ENCODE data around the gene SETBP1.

SETBP1 gene

DNA sequence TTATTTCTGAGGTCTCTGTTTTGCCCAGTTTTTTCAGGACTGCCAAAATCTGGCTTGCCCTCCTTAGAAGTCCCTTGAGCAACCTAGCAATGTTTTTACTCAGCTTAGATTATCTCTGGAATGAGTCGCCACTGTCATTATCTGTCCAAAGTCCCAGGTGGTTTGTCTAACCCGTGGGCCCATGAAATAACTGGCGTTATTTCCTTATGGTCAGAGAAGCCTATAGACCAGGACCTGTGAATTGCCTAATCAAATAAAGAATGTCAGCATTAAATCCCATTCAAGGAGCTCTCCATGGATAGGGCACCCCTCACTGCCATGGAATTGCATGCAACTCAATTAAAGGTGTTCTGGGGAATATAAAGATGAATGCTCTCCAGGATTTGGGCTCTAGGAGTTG is 373.9 kb downstream of the SETBP1 start:
- TF ChIP-seq ZC3H10 (CRISPR knock-in tag; IDR thresholded peaks at IDR 0.05) (no peak), TOX (CRISPR knock-in tag; IDR thresholded peaks at IDR 0.05; ENCODE audit: borderline replicate concordance) (no peak), ZNF8 (CRISPR knock-in tag; IDR thresholded peaks at IDR 0.05) (no peak), GLIS3 (CRISPR knock-in tag; IDR thresholded peaks at IDR 0.05) (no peak), ARNTL (CRISPR knock-in tag; IDR thresholded peaks at IDR 0.05; ENCODE audit: borderline replicate concordance, low read depth) (no peak), ZNF565 (CRISPR knock-in tag; conservative IDR thresholded peaks at IDR 0.05; ENCODE audit: low read depth) (no peak)
- TF ChIP-seq, protein P1, sequence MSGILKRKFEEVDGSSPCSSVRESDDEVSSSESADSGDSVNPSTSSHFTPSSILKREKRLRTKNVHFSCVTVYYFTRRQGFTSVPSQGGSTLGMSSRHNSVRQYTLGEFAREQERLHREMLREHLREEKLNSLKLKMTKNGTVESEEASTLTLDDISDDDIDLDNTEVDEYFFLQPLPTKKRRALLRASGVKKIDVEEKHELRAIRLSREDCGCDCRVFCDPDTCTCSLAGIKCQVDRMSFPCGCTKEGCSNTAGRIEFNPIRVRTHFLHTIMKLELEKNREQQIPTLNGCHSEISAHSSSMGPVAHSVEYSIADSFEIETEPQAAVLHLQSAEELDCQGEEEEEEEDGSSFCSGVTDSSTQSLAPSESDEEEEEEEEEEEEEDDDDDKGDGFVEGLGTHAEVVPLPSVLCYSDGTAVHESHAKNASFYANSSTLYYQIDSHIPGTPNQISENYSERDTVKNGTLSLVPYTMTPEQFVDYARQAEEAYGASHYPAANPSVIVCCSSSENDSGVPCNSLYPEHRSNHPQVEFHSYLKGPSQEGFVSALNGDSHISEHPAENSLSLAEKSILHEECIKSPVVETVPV (CRISPR knock-in tag; IDR thresholded peaks at IDR 0.05): no peak
- TF ChIP-seq, protein P2, sequence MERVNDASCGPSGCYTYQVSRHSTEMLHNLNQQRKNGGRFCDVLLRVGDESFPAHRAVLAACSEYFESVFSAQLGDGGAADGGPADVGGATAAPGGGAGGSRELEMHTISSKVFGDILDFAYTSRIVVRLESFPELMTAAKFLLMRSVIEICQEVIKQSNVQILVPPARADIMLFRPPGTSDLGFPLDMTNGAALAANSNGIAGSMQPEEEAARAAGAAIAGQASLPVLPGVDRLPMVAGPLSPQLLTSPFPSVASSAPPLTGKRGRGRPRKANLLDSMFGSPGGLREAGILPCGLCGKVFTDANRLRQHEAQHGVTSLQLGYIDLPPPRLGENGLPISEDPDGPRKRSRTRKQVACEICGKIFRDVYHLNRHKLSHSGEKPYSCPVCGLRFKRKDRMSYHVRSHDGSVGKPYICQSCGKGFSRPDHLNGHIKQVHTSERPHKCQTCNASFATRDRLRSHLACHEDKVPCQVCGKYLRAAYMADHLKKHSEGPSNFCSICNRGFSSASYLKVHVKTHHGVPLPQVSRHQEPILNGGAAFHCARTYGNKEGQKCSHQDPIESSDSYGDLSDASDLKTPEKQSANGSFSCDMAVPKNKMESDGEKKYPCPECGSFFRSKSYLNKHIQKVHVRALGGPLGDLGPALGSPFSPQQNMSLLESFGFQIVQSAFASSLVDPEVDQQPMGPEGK (CRISPR knock-in tag; IDR thresholded peaks at IDR 0.05; ENCODE audit: borderline replicate concordance): no peak
- no peak for ATAC-seq

DNA sequence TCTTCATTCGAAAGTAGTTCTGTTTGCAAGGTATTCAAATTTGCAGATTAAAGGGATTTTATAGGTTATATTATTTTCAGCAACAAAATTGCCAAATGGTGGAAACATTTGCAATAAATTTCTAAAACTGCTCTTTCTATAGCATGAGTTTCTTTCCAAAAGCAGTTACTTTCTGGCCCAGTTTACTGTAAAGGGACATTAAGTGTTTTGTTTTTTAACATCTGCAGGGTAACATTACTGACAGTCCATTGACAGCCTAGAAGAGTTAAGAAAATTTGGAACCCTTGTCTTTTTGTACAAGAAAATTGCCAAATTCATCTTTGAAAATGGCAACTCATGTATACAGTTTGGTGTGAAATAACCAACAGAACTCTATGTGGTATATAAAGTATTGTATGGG is 375.1 kb downstream of the SETBP1 start:
- no peak for ATAC-seq
- TF ChIP-seq RARB (CRISPR knock-in tag; IDR thresholded peaks at IDR 0.05) (no peak), CSDC2 (CRISPR knock-in tag; IDR thresholded peaks at IDR 0.05) (no peak), POU6F1 (CRISPR knock-in tag; IDR thresholded peaks at IDR 0.05; ENCODE audit: borderline replicate concordance, low read depth) (no peak), SNAI2 (CRISPR knock-in tag; IDR thresholded peaks at IDR 0.05) (no peak), TOX (CRISPR knock-in tag; IDR thresholded peaks at IDR 0.05; ENCODE audit: borderline replicate concordance) (no peak), ZFP3 (CRISPR knock-in tag; IDR thresholded peaks at IDR 0.05) (no peak), ESRRG (CRISPR knock-in tag; IDR thresholded peaks at IDR 0.05) (no peak), BACH2 (CRISPR knock-in tag; IDR thresholded peaks at IDR 0.05; ENCODE audit: borderline replicate concordance) (no peak), TCF4 (CRISPR knock-in tag; IDR thresholded peaks at IDR 0.05; ENCODE audit: borderline replicate concordance) (no peak), ZC3H10 (CRISPR knock-in tag; IDR thresholded peaks at IDR 0.05) (no peak), ZNF565 (CRISPR knock-in tag; conservative IDR thresholded peaks at IDR 0.05; ENCODE audit: low read depth) (no peak), ISL1 (CRISPR knock-in tag; IDR thresholded peaks at IDR 0.05) (no peak), ZNF8 (CRISPR knock-in tag; IDR thresholded peaks at IDR 0.05) (no peak), ARNTL (CRISPR knock-in tag; IDR thresholded peaks at IDR 0.05; ENCODE audit: borderline replicate concordance, low read depth) (no peak), OSR1 (CRISPR knock-in tag; IDR thresholded peaks at IDR 0.05) (no peak)
- TF ChIP-seq, protein P1 (CRISPR knock-in tag; IDR thresholded peaks at IDR 0.05): no peak
- TF ChIP-seq, protein P2 (CRISPR knock-in tag; IDR thresholded peaks at IDR 0.05; ENCODE audit: borderline replicate concordance): no peak
- TF ChIP-seq, protein P3, sequence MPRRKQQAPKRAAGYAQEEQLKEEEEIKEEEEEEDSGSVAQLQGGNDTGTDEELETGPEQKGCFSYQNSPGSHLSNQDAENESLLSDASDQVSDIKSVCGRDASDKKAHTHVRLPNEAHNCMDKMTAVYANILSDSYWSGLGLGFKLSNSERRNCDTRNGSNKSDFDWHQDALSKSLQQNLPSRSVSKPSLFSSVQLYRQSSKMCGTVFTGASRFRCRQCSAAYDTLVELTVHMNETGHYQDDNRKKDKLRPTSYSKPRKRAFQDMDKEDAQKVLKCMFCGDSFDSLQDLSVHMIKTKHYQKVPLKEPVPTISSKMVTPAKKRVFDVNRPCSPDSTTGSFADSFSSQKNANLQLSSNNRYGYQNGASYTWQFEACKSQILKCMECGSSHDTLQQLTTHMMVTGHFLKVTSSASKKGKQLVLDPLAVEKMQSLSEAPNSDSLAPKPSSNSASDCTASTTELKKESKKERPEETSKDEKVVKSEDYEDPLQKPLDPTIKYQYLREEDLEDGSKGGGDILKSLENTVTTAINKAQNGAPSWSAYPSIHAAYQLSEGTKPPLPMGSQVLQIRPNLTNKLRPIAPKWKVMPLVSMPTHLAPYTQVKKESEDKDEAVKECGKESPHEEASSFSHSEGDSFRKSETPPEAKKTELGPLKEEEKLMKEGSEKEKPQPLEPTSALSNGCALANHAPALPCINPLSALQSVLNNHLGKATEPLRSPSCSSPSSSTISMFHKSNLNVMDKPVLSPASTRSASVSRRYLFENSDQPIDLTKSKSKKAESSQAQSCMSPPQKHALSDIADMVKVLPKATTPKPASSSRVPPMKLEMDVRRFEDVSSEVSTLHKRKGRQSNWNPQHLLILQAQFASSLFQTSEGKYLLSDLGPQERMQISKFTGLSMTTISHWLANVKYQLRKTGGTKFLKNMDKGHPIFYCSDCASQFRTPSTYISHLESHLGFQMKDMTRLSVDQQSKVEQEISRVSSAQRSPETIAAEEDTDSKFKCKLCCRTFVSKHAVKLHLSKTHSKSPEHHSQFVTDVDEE (CRISPR knock-in tag; IDR thresholded peaks at IDR 0.05): no peak
- TF ChIP-seq, protein P4, sequence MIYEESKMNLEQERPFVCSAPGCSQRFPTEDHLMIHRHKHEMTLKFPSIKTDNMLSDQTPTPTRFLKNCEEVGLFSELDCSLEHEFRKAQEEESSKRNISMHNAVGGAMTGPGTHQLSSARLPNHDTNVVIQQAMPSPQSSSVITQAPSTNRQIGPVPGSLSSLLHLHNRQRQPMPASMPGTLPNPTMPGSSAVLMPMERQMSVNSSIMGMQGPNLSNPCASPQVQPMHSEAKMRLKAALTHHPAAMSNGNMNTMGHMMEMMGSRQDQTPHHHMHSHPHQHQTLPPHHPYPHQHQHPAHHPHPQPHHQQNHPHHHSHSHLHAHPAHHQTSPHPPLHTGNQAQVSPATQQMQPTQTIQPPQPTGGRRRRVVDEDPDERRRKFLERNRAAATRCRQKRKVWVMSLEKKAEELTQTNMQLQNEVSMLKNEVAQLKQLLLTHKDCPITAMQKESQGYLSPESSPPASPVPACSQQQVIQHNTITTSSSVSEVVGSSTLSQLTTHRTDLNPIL (CRISPR knock-in tag; IDR thresholded peaks at IDR 0.05; ENCODE audit: low read depth): no peak

Data from SK-N-SH treated with all-trans-retinoic acid at 6 μM for 48 hours (cell line).